HG03354 (cell line): ENCODE data around the gene LARP4B.

ENCODE experiments used
- ATAC-seq: cut with Tn5 transposase; IDR thresholded peaks from one replicate; pipeline ENCODE4 v1.9.1; 2021; ENCODE audit warnings: mild to moderate bottlenecking; ENCODE audit not compliant: unreplicated experiment, poor library complexity, severe bottlenecking

The LARP4B gene

GRCh38 chr10:876438-876837 is 55.1 kb downstream of the LARP4B start:
- ATAC-seq, result no peak

DNA sequence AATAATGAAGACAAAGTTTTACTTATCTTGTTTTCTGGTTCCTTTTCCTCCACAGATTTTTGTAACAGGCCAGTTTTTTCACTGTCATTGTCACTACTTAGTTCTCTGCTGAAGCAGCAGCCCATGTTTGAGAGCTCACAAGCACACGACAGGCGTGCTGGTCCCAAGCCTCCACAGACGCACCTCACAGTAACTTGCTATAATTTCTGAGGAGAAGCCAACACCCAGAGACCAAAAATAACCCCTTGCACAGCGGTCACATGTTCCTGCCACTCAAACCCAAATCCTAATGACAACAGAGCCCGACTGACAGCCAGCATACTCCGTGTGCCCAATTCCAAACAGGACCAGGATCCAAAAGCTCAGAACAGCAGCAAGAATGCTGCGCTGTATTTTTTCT is 58.5 kb downstream of the LARP4B start:
- ATAC-seq, result no peak

- ATAC-seq, result no peak
Observed at GRCh38 chr10:871951-872403, 59.5 kb downstream of the LARP4B start.

- no peak for ATAC-seq
Observed at GRCh38 chr10:870564-871166, 60.8 kb downstream of the LARP4B start.

- ATAC-seq, result no peak
Observed at GRCh38 chr10:869171-869570, 62.3 kb downstream of the LARP4B start.

DNA sequence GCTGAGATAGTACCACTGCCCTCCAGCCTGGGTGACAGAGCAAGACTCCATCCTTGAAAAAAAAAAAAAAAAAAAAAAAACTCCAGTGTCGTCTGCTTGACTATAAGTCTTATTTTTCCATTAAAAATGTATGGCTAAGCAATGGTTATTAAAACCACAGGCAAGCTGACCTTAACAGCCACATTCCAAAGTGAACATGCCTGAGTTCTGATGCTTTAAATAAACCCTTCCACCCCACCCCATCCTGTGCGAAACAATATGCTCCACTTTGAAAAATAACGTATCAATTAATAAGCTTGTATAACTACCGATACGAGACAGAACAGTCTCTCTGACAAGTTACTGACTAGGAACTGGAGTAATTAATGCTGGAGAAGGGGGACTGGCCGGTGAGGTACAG is 63.7 kb downstream of the LARP4B start:
- no peak for ATAC-seq

- no peak for ATAC-seq
Observed at GRCh38 chr10:866577-866941, 64.9 kb downstream of the LARP4B start.

GRCh38 chr10:865924-866576 is 65.5 kb downstream of the LARP4B start:
- ATAC-seq, result no peak

DNA sequence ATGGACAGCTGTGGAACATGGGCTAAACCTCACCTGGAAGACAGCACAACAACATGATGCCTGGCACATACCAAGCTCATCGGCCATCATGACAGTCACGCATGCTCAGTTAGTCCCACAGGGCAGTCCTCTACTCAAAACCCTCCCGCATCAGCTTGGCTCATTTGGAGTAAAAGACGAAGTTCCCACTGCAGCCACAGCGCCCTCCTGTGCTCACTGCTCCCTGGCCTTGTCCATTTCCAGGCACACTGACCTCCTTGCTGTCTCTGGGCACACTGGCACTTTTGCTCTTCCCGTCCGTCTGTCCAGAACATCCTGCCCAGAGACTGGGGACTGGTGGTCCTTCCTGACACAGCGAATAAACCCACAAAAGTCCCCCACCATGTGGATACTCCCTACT is 66.2 kb downstream of the LARP4B start:
- no peak for ATAC-seq

- ATAC-seq, result no peak
Observed at GRCh38 chr10:860519-860918, 71.0 kb downstream of the LARP4B start.

DNA sequence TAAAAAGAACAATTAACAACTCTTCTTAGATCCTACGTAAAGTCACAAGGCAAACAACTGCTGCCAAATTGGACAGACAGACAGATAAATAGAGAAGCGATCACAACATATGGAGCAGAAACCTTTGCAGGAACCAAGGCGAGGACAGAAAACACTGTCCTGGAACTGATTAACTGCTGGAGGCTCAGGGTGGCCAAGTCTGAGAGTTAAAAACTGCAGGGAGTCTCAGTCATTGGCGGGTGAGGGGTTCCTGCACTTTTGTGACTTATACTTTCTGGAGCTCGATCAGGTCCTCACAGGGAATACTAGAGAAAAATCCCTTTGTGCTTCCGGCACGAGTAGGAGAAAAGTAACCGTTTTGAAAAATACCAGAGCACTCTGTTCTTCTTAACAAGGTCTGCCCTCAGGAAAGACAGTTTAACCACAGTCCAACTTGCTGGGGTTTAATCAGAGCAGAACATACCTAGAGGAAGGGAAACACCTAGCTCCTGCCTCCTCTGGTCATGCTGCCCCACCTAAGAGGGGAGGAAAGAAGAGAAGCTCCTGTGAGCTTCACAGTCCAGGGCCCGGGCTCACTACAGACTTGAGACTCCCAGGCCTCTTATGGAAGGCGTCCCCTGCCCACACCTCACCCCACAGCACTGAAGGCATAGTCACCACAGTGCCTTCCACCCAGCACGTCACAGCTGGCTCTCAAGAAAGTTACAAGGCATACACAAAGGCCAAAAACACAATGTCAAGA is 74.9 kb downstream of the LARP4B start:
- no peak for ATAC-seq

- ATAC-seq, result no peak
Observed at GRCh38 chr10:855671-856070, 75.8 kb downstream of the LARP4B start.

DNA sequence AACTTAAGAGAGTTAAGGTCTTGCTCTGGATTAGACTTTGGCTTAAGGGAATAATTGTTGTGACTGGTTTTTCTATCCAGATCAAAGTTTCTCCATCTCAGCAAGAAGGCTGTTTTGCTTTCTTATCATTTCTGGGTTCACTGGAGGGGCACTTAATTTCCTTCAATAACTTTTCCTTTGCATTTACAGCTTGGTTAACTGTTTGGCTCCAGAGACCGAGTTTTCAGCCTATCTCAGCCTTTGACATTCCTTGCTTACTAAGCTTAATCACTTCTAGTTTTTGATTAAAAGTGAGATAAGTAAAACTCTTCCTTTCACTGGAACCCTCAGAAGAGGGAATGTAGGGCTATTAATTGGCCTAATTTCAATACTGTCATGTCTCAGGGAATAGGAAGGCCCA is 76.4 kb downstream of the LARP4B start:
- ATAC-seq, result no peak

- ATAC-seq, result no peak
Observed at GRCh38 chr10:853017-853416, 78.5 kb downstream of the LARP4B start.

DNA sequence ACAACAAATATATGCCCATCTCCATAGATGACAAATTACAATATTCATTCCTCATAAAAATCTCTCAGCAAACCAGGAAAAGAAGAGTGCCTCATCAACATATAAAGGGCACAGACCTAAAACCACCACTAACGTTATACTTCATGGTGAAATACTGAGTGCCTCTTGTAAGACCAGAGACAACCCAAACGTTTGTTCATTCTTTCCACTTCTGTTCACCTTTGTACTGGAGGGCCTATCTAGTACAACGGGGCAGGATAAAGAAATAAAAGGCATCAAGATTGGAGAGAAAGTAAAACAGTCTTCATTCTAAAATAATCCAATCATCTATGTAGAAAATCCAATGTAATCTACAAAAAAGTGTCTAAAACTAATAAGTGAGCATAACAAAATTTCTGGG is 79.1 kb downstream of the LARP4B start:
- ATAC-seq, result peak; percentile 18

- ATAC-seq, result peak; percentile 93
Observed at GRCh38 chr10:851901-852300, 79.6 kb downstream of the LARP4B start.

- ATAC-seq, result no peak
Observed at GRCh38 chr10:850093-850492, 81.4 kb downstream of the LARP4B start.

GRCh38 chr10:847868-848267 is 83.6 kb downstream of the LARP4B start:
- no peak for ATAC-seq

GRCh38 chr10:846126-846685 is 85.3 kb downstream of the LARP4B start:
- ATAC-seq, result no peak

- ATAC-seq, result no peak
Observed at GRCh38 chr10:845526-845925, 86.0 kb downstream of the LARP4B start.

DNA sequence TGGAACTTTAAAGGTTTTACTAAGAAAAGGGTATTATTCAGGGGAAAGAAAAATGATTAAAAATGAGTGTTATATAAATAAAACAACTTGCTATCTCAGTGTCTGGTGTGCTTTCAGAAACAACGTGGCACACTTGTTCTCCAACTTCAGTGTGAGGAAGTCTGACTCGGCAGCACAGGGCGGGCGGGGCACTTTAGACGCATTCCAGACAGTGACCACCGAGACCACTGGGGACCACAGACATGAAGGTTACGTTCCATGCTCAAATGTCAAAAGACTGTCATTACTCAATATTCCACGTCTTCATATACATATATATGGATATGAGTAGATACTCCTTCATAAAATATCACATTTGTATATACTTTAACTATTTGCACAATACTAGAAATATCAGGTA is 87.0 kb downstream of the LARP4B start:
- no peak for ATAC-seq
